Measurements from ENCODE around the gene ZNF740.

- TF ChIP-seq CTCF (IDR thresholded peaks at IDR 0.05; ENCODE audit: low read depth, low read length, poor library complexity, severe bottlenecking) (no peak), EZH2phosphoT487 (IDR thresholded peaks at IDR 0.05; ENCODE audit: borderline replicate concordance, low read length) (no peak)
Observed at GRCh38 chr12:53195516-53196420, 15.2 kb downstream of the ZNF740 start.

All from DOHH2 (cell line).